LNCAP (cell line): Measurements from ENCODE around the gene SLC9A6.

Source experiments
- CTCF ChIP-seq: fragments of 450-650 bp; IDR thresholded peaks from 2 replicates; pipeline ENCODE4 v1.5.1; 2017; ENCODE audit warnings: mild to moderate bottlenecking

Gene SLC9A6

DNA sequence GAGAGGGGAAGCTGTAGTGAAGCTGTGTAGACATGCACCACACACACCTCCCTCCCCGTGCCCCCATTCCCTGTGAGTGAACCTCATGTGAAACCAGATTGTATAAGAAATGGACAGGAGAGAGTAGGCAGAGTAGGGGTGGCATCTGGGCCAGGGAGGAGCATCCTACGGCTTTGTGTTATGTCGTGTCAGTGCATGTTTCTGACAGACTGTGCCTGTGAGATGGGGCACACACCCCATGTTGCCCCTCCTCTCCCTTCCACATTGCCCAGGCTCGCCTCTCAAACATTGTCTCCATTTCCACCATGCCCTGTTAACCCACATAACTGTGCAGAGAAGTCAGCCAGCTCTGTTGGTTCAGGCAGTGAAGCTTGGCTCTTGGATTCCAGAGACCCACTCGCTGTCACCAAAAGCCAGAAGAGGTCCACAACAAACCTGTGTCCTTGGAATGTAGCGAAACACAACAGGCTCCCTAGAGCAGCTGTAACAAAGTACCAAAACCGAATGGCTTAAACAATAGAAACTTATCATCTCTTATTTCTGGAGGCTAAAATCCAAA, 56.1 kb downstream of the SLC9A6 start:
- no peak for TF ChIP-seq CTCF

- no peak for TF ChIP-seq CTCF
Observed at GRCh38 chrX:136045008-136045407, 59.8 kb downstream of the SLC9A6 start.

DNA sequence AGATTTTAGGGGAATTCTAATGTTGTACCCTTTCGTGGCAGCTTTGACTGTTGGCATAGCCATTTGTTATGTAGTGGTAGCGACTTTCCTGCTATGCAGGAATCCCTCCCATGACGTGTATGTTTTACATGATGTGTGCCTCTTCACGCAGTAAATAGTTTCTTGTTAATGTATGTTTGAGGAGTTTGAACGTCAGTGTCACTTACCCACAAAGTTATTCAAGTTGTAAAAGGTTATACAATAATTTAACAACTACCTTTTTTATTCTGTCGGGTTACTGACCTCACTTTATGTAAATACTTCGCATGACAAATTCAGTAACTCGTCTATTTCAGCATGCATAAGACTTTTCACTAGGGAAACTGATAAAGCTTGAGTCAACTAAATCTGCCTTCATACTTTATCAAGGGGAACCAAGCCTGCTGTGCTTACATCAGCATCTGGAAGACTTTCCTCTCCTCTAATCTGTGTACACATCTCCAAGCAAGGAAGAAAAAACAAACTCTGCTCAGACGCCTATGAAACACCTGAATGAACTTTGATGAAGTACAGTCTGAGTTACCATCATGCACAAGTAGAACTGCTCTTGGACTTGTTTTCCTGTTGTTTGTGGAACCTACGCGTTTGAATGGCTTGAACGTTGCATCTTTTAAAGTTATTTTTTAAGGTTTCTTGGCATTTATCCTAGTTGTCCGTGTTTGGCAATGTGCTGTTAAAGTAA, 61.2 kb downstream of the SLC9A6 start:
- TF ChIP-seq CTCF = no peak

- TF ChIP-seq CTCF = no peak
Observed at GRCh38 chrX:136047016-136047642, 61.9 kb downstream of the SLC9A6 start.

GRCh38 chrX:136047969-136048368, 62.7 kb downstream of the SLC9A6 start:
- no peak for TF ChIP-seq CTCF

DNA sequence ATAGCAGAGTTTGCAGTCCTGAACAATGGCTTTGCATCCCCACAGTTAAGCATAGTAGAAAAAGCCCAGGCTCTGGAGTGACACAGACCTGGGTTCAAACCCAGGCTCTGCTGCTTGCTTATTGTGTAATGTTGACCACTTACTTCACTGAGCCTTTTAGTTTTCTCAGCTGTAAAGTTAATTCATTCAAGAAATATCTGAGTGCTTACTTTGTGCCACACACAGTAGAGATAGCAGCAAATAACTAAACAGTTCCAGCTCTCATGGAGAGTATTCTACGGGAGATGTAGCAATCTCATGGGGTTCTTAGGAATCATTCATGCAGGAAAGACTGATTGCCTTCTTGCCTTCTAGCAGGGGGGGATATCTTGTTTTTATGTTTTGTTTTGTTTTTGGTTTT, 63.2 kb downstream of the SLC9A6 start:
- no peak for TF ChIP-seq CTCF

- TF ChIP-seq CTCF = no peak
Observed at GRCh38 chrX:136049608-136050007, 64.4 kb downstream of the SLC9A6 start.
